Femur (tissue), 1 donor: ENCODE results near the gene TSFM.
"Not testable (repeated sequence)": the region's sequence is repeated elsewhere in the genome, so short reads cannot be mapped to it uniquely, and the experiment has no call there.

Source experiments
- DNase-seq: peaks from one replicate; pipeline ENCODE4 v3.0.0-alpha.2; 2017

Gene TSFM

GRCh38 chr12:57817261-57817989 is 34.8 kb downstream of the TSFM start:
- DNase-seq = no peak

GRCh38 chr12:57817990-57818331 is 35.4 kb downstream of the TSFM start:
- DNase-seq = not testable (repeated sequence)

GRCh38 chr12:57820119-57820518 is 37.5 kb downstream of the TSFM start:
- not testable (repeated sequence) for DNase-seq

GRCh38 chr12:57821015-57821414 is 38.4 kb downstream of the TSFM start:
- not testable (repeated sequence) for DNase-seq

- no peak for DNase-seq
Measured at GRCh38 chr12:57821474-57822214, 39.1 kb downstream of the TSFM start.

- no peak for DNase-seq
Measured at GRCh38 chr12:57822392-57823130, 40.0 kb downstream of the TSFM start.

- DNase-seq = no peak
Measured at GRCh38 chr12:57823131-57823907, 40.7 kb downstream of the TSFM start.

- no peak for DNase-seq
Measured at GRCh38 chr12:57823908-57824640, 41.5 kb downstream of the TSFM start.

GRCh38 chr12:57825451-57825850 is 42.9 kb downstream of the TSFM start:
- DNase-seq = no peak

- no peak for DNase-seq
Measured at GRCh38 chr12:57826400-57826799, 43.8 kb downstream of the TSFM start.

GRCh38 chr12:57826966-57827365 is 44.4 kb downstream of the TSFM start:
- no peak for DNase-seq

- DNase-seq = no peak
Measured at GRCh38 chr12:57829025-57829777, 46.6 kb downstream of the TSFM start.

GRCh38 chr12:57830393-57830792 is 47.8 kb downstream of the TSFM start:
- no peak for DNase-seq

- DNase-seq = no peak
Measured at GRCh38 chr12:57832966-57833365, 50.4 kb downstream of the TSFM start.

GRCh38 chr12:57833672-57834071 is 51.1 kb downstream of the TSFM start:
- no peak for DNase-seq

- no peak for DNase-seq
Measured at GRCh38 chr12:57834086-57834876, 51.7 kb downstream of the TSFM start.

GRCh38 chr12:57835366-57836288 is 53.0 kb downstream of the TSFM start:
- DNase-seq = no peak

GRCh38 chr12:57836442-57837375 is 54.1 kb downstream of the TSFM start:
- peak; percentile 92 for DNase-seq
